HG03175 (cell line): Measurements from ENCODE around the gene PDE2A.

Experiments used
- ATAC-seq: cut with Tn5 transposase; IDR thresholded peaks from one replicate; pipeline ENCODE4 v1.9.1; 2021; ENCODE audit warnings: mild to moderate bottlenecking, moderate library complexity; ENCODE audit not compliant: unreplicated experiment

Gene PDE2A

DNA sequence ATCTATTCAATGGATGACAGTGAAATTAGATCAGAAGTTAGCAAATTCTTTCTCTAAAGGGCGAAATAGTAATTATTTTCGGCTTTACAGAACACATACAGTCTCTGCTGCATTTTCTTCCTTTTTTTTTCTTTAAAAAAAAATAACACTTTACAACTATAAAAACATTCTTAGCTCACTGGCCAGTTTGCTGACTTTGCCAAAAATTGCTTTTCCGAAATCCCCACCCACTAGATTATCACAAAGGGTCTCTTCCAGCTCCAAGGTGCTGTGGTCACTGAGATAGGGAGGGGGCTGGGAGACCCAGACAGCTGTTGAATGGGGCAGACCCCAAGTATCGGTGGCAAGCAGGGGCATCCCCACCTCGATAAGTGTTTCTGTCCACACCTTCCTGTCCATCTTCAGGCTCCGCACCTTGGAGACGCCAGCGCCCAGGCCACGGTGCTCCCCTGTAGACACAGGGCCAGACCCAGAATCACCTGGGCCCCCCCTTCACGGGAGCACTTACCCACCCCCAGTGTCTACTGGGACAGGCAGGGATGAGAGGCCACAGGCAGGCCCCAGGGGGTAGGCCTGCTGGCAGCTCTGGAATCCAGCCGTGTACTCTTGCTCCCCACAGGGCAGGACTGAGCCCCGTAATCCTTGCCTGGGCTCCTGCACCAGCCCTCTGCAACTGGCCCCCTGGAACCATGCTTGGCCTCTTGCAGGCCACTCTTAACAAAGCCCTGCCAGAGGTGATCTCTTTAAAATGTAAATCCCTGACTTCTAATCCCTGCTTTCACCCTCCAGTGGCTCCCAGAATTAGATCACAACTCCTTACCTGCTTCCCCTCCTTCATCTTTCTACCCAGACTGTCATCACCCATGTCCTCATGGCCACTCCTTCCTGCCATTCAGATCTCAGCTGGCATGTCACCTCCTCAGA lies 31.5 kb upstream of the PDE2A start:
- ATAC-seq = no peak

DNA sequence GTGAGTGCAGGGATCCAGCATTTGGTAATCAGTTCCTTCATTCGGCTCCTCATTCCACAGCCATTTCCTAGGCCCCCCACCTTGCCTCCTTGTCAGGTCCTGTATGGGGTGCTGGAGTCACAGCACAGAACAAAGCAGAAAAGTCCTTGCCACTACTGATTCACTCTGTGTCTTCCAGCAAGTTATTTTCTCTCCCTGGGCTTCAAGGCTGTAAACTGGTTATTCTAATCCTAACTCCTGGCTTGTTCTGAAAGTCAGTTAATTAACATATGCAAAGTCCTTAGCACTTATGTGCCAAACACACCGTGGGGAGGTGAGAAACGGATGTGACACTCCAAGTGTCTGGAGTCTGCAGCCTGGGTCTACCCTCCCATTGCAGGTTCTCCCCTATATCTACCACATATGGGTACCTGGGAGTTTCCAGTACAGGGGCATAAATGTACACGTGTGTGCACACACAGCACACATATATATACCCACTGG lies 30.6 kb upstream of the PDE2A start:
- no peak for ATAC-seq

DNA sequence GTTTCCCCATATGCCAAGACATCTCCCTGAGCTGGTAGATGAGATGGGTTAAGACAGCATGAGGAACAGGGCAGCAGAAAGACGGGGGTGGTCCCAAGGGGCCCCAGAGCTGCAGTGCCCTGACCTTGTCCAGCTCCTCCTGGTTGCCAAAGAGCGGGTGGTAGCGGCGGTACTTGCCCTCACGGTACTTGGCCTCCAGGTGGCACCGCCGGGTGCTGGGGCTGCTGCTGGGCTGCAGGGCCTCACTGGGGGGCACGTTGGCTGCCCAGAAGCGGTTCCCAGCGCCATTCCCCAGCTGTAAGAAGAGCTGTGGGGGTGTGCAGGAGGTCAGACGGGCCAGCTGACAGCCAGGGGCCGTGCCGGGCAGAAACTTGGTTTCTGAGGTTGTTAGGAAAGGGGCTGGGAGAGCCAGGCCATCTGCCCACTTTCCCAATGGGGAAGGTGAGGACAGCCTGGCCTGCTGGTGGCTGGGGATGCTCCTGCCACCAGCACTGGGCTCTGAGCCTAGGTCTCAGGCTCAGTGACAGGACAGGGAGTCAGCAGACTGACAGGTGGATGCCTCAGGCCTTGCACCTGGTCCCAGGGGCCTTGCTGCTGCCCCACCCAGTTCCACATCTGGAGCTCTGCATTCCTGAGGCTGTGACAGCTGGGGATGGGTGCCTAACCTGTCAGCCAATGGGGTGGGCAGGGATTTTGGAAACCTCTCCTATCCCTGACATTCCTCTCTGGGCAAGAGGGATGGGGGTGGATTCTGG lies 30.0 kb upstream of the PDE2A start:
- no peak for ATAC-seq

DNA sequence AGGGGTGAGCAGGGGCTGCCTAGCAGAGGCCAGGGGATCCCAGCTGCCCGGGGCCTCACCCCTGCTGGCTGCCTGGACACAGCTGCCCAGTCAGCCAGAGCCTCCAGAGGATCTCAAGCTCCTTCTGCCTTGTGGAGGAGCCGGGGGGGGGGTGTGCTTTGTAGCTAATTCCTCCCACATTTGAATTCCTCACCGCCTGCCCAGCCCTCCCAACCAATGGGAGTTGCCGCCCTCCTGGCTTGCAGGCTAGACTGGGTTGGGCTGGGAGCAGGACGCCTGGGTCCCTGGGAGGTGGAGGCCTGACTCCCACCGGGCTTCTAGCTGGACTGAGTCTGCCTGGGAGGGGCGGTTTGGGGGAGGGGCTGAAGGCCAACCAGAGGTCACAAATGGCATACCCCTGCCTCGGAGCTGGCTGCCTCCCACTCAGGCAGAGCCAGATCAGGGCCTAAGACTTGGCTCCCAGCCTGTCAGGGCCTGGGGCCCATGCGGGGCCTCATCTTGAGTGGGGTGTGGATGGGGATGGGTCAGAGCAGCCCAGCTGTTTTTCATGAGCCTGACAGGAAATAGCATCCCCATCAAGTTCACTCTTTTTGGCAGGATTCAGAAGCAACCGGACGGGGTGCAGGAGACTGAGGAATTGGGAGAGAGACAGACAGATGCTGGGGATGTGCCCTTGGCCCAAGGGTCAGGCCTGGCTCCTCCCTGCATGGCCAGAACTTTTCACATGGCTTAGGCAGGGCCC lies 29.2 kb upstream of the PDE2A start:
- ATAC-seq = no peak

DNA sequence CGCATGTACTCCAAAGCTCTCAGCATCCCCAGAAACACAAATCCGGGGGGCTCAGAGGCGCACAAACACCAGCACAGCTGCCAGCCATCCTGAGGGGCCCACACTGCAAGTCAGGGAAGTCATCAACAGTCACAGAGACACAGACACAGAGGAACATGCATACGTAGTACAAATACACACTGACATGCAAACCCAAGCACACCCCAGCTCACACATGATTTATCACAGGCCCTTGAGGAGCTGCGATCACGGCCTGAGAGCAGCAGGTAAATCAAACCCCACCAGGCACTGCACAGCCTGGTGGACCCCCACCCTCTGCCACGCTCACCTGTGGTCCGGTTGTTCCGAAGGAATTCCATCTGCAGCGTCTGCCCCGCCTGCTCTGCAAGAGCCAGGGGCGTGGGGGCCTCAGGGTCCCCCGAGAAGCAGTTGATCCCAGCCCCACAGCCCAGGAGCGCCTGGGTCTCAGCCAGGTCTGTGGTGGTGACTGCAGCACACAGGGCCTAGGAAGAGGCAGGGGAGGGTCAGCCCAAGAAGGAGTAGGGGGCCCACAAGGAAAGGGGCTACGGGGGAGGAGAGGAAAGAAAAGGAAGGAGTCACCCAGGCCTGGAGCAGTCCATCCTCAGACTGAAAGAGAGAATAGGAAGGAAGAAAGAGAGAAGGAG lies 28.5 kb upstream of the PDE2A start:
- no peak for ATAC-seq

DNA sequence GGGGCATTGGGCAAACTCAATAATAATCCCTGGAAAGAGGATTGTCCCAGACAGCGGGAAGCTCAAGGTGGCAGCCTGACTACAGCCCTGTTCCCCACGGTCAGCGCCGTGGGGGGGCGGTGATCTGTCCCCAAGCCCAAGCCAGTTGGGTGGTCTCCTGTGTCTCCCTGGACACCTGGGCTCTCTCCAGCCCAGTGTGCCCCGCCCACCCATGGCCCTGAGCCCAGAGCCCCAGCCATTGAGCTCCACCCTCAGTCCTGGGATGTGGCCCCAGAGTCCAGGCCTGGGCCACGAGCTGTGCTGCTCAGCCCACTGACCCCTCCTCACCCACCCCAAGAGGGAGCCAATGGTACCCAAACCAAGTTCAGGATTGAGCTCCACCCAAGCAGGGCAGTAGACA lies 27.9 kb upstream of the PDE2A start:
- ATAC-seq = no peak

DNA sequence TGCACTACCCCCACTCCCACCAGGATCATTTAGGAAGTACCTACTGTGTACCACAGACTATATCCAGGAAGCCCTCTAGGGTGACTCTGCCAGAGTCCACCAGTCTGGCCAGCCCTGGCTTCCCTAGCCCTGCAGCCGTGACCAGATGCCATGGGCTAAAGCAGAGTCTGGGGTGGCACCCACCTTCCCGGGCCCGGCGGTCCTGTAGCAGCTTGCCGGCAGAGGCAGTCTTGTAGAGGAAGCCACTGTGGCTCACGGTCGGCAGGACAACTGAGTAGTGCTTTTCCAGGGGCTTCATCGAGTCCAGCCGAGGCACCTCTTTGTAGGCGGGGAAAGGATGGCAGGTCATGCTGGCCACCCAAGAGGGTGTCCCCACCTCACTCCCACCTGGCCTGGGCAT lies 27.2 kb upstream of the PDE2A start:
- no peak for ATAC-seq

DNA sequence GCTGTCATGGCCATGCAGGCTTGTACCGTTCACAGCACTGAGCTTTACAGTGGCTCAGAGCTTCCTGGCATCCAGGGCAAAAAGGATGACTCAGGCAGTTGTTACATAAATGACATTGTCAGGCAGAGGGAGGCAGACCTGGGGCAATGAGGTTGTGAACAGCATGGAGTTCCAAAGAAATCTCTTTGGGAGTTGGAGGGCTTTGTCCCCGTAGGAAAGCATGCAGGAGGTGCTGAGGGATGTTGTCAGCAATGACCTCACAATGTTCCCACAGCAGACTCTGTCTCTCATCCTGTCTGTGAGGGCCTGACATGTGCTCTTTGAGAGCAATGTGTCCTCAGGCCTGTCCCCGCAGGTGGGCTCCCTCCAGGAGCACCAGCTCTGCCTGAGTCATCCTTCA lies 25.9 kb upstream of the PDE2A start:
- no peak for ATAC-seq

DNA sequence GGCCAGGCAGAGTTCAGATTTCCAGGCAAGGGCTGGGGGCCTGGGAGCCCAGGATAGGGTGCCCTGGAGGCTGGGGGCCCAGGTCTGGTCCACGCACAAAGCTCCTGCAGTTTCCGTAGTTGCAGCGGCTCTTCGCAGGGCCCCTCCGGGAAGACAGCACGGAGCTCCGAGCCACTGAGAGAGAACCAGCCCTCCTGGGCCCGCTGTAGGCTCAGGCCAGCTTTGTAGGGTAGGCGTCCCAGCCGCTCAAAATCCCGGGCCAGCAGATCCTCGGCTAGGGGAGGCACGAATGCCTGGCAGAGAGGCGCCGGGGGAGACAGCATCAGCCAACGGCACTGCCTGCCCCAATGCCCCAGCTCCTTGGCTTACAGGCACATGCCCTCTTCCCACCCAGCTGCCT lies 23.6 kb upstream of the PDE2A start:
- ATAC-seq = no peak

DNA sequence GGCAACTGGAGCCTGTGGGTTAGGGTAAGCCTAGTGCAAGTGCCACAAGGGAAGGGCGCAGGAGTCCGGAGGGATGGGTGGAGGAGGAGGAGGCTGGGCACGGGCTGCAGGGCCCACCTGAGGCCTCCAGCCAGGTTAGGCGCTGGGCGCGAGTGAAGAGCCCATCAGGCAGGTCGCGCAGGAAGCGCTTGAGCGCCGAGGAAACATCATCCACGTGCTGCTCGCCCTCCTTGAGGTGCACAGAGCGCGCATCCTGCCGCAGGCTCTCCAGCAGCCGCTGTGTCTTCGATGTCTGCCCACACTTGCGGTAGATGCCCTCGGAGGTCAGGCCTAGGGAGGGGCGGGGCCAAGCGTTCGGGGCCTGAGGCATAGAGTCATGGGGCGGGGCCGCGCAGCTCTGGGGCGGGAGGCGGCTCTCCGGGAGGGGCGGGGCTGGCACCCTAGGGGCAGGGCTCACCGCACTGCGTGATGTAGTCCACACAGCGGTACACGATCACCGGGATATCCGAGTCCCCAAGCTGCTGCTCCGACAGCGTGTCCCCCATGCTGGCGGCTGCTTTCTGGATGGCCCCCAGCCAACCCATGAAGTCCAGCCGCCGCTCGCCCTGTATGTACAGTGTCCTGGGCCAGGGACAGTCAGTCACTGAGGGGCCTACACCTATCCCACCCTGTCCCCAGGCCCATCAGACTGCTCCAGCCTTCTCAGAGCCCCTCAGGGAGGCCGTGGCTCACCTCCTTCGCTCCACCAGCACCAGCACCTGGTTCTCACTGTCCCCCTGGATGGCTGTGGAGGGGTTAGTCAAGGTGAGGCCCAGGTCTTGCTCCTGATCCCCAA lies 22.9 kb upstream of the PDE2A start:
- ATAC-seq = no peak

DNA sequence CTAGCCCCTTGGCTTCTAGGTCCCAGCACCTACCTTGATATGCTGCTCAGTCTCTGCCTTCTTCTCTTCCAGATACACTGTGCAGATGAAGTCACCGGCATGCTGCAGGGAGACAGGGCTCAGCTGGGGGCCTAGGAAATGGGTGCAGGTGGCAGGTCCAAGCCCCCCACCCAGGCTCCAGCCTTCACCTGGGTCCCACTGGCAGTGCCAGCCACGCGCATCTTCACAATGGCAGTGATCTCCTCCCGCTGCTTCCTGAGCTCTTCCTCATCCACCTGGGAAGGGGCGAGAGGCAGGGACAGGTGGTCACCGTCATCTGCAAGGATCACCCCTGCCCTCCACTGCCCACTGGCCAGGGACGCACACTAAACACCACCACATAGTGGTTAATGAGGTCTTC lies 21.1 kb upstream of the PDE2A start:
- no peak for ATAC-seq

DNA sequence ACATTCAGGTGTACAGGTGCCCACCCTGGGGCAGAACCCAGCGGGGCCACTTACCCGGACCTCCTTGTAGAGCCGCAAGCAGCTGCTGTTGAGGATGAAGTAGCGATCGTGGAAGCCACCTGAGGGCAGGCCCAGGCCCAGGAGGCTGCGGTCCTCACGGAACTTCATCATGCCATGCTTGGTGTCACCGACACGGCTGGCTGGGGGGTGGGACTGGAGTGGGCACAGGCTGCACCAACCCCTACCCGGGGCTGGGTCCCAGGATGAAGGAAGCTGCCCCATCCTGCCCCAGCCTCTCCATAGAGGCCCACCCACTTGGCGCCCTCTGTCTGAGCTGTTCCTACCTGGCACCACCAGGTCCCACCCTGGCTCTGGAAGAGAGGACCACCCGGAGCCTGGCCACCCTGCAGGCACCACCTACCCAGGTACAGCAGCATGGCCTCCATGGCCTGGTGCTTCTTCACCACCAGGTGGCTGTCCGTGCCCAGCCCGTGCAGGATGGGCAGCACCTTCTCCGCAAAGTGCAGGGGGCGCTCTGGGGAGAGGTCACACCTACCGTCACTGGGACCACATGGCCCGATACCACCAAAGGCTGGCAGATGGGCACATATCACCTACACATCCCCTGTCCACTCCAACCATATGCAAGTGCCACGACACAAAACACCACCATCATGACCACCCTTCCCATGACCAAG lies 19.2 kb upstream of the PDE2A start:
- ATAC-seq = no peak

DNA sequence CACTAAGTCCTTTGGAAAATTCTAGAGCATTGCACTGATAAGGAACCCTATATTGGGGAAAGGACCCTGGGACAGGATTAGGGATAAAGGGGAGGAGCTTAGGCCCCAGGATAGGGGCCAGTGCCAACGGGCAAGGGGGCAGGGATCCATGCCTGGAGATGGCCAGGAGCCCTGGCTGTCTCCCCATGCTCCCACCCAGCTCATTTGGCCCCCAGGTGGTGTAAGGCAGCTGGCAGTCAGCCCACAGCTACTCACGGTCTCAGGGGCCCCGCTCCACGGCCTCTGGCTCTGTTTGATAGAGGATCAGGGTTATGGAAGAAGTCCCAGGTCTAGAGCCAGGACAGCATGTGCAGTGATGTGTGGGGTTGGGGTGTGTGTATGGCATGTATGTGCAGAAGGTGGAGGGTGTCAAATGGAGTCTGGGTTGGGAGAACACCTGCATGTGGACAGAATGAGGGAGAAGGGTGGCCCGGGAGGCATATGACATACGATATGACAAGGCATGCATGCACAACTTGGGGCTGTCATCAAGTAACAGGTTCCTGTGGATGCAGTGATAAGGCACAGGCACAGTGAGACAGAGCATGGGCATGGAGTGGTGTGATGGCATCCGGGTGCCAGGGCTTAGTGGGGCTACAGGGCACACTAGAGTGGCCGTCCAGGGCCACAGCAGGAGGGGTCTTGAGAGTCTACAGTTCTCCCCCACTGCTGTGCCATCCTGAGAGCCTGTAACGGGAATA lies 18.4 kb upstream of the PDE2A start:
- ATAC-seq = no peak

DNA sequence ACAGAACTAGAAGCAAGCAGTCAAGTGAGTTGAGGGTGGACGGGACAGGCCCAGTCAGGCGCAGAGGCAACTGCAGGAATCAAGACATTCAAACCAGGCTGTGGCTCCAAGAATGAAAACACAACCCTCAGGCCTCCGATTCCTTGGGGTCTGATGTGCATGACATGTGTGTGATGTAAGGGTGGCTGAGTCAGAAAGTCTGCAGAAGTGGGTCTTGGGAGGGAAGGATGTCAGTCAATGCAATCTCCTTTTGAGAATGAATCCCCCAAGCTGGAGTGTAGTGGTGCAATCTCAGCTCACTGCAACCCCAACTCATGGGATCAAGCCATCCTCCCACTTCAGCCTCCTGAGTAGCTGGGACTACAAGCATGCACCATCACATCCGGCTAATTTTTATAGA lies 15.9 kb upstream of the PDE2A start:
- ATAC-seq = no peak

DNA sequence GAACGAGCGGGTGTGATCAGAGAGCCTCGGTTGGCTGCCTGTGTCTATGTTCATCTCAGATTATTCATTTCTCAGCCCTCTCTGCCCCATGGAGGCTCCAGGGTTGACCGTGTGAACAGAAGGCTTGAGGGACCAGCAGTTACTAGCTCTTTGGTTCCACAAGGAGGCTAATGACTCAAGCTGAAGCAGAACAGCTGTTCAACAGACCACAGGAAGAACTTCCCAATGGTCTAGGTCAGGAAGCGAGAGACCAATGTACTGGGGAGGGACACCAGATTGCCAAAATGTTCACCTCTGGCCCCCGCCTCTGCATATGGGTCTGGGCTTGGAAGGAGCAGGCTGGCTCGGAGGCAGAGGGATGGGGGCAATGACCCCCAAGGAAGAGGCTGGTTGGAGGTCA lies 14.7 kb upstream of the PDE2A start:
- no peak for ATAC-seq

DNA sequence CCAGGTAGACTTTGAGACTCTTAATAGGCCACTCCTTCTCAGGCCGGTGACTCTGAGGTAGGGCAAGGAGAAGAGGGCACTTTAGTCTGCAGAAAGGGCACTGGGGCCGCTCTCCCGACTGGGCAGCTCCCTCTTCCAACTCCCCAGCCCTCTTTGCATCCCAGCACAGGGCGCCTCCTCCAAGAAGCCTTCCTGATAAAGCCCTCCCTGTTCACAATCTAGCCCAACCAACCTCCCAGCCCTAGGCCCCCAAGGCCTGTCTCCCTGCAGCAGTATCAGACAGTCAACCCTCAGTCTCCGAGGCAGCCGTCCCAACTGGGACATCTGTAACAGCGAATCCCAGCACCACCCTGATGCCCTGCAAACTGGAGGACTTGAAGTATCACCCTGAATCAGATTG lies 14.3 kb upstream of the PDE2A start:
- no peak for ATAC-seq

DNA sequence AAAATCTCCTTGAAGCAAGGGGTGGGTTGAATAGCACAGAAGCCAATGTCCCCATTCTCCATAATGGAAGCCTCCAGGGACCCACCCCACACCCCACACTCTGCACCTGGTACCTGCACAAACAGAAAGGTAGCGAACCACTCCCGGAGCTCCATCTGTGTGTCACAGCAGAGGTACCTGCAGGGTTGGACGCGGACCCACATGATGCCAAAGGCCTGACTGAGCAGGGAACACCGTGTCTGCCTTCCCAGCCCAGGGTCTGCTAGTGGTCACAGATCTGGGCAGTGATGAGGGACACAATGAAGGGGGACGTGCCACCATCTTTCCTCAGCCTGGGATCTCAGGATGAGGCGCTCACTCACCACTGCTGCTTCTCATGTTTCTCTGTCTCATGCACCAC lies 13.1 kb upstream of the PDE2A start:
- ATAC-seq = no peak

DNA sequence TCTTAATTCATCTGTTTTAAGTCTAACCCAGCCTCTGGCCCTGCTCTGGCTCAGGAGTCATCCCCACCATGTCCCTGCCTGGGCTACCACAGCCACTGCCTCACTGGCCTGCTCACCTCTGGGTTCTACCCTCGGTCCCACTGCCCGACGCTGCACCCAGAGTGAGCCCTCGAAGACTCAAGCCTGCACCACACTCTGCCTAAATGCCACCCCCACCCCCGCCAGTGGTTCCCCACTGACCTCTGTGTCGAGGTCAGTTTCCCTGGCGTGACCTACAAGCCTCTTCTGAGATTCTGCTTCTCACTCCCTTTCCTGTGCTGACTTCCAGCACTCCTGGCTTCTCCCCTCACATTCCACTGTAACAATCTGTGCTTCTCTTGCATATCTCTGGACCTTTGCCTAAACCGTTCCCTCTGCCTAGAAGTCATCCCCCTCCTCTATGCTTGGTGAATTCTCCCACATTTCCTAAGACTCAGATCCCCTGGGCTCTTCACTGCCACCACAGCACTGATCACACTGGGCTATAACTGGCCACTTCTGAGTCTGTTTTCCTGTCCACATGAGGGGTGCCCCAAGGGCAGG lies 12.5 kb upstream of the PDE2A start:
- no peak for ATAC-seq
